GM23338 (cell line): ENCODE results near the gene CHAF1B.

ENCODE experiments used
- CREB1 ChIP-seq: fragments of 250-450 bp; sonication (Bioruptor Pico); IDR thresholded peaks from 2 replicates; pipeline ENCODE4 v1.5.0; 2020; ENCODE audit warnings: low read depth, mild to moderate bottlenecking, moderate library complexity
- CTCF ChIP-seq, 2 experiments: fragments of 200-600 bp in 1 of 2; sonication (generic) in 1 of 2; conservative IDR thresholded peaks; 2 replicates each; pipeline versions ENCODE4 v1.5.1 to v1.6.1; 2016 to 2017; ENCODE audit warnings: antibody characterized with exemption in 2 of 2, low read depth in 2 of 2, mild to moderate bottlenecking in 2 of 2, moderate library complexity in 1 of 2
- EZH2 ChIP-seq: fragments of 200-600 bp; sonication (generic); IDR thresholded peaks from one replicate; pipeline ENCODE4 v1.8.0; 2017; ENCODE audit warnings: antibody characterized with exemption, mild to moderate bottlenecking, low read depth; ENCODE audit not compliant: unreplicated experiment
- EZH2phosphoT487 ChIP-seq: fragments of 200-600 bp; sonication (generic); IDR thresholded peaks from one replicate; pipeline ENCODE4 v1.8.1; 2018; ENCODE audit warnings: antibody characterized with exemption; ENCODE audit not compliant: unreplicated experiment
- JUNB ChIP-seq: IDR thresholded peaks from one replicate; pipeline ENCODE4 v1.6.1; 2016; ENCODE audit warnings: antibody characterized with exemption; ENCODE audit not compliant: unreplicated experiment
- POLR2AphosphoS5 ChIP-seq: IDR thresholded peaks from 2 replicates; pipeline ENCODE4 v1.6.1; 2016; ENCODE audit warnings: antibody characterized with exemption, low read depth
- STAT1 ChIP-seq: IDR thresholded peaks from one replicate; pipeline ENCODE4 v1.6.1; 2016; ENCODE audit warnings: antibody characterized with exemption; ENCODE audit not compliant: unreplicated experiment
- ZNF114 ChIP-seq: fragments of 250-450 bp; sonication (Bioruptor Pico); IDR thresholded peaks from 2 replicates; pipeline ENCODE4 v1.5.0; 2020; ENCODE audit warnings: mild to moderate bottlenecking, moderate library complexity
- ZNF331 ChIP-seq: fragments of 250-450 bp; sonication (Bioruptor Pico); IDR thresholded peaks from 2 replicates; pipeline ENCODE4 v1.5.0; 2020; ENCODE audit warnings: low read depth, mild to moderate bottlenecking, moderate library complexity
- TF ChIP-seq, protein P1 (sequence below): IDR thresholded peaks from one replicate; pipeline ENCODE4 v1.6.1; 2018; ENCODE audit warnings: antibody characterized with exemption; ENCODE audit not compliant: unreplicated experiment
- TF ChIP-seq, protein P2 (sequence below): IDR thresholded peaks from 2 replicates; pipeline ENCODE4 v1.6.1; 2016; ENCODE audit warnings: antibody characterized with exemption

- TF ChIP-seq CTCF (conservative IDR thresholded peaks at IDR 0.05; ENCODE audit: low read depth in 2 of 2) (no peak), POLR2AphosphoS5 (no peak), EZH2 (no peak), EZH2phosphoT487 (no peak), CREB1 (CRISPR knock-in tag) (no peak), JUNB (no peak), ZNF331 (CRISPR knock-in tag) (no peak), ZNF114 (CRISPR knock-in tag) (no peak), STAT1 (no peak)
- TF ChIP-seq, protein P1, sequence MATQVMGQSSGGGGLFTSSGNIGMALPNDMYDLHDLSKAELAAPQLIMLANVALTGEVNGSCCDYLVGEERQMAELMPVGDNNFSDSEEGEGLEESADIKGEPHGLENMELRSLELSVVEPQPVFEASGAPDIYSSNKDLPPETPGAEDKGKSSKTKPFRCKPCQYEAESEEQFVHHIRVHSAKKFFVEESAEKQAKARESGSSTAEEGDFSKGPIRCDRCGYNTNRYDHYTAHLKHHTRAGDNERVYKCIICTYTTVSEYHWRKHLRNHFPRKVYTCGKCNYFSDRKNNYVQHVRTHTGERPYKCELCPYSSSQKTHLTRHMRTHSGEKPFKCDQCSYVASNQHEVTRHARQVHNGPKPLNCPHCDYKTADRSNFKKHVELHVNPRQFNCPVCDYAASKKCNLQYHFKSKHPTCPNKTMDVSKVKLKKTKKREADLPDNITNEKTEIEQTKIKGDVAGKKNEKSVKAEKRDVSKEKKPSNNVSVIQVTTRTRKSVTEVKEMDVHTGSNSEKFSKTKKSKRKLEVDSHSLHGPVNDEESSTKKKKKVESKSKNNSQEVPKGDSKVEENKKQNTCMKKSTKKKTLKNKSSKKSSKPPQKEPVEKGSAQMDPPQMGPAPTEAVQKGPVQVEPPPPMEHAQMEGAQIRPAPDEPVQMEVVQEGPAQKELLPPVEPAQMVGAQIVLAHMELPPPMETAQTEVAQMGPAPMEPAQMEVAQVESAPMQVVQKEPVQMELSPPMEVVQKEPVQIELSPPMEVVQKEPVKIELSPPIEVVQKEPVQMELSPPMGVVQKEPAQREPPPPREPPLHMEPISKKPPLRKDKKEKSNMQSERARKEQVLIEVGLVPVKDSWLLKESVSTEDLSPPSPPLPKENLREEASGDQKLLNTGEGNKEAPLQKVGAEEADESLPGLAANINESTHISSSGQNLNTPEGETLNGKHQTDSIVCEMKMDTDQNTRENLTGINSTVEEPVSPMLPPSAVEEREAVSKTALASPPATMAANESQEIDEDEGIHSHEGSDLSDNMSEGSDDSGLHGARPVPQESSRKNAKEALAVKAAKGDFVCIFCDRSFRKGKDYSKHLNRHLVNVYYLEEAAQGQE, result no peak
- TF ChIP-seq, protein P2, sequence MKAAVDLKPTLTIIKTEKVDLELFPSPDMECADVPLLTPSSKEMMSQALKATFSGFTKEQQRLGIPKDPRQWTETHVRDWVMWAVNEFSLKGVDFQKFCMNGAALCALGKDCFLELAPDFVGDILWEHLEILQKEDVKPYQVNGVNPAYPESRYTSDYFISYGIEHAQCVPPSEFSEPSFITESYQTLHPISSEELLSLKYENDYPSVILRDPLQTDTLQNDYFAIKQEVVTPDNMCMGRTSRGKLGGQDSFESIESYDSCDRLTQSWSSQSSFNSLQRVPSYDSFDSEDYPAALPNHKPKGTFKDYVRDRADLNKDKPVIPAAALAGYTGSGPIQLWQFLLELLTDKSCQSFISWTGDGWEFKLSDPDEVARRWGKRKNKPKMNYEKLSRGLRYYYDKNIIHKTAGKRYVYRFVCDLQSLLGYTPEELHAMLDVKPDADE, result no peak
These were observed 76.2 kb downstream of the CHAF1B start for GRCh38 chr21:36461277-36461917.
